ENCODE data around the gene EVC2. TPM values are rescaled to one million over a fixed set of nuclear protein-coding genes. Genes with fewer than 3 reads are reported as not detected.

The EVC2 gene
- total and polyA plus RNA-seq, 5 experiments from 2014 or later, result 0.11 to 0.20 TPM; not detected in 3

DNA sequence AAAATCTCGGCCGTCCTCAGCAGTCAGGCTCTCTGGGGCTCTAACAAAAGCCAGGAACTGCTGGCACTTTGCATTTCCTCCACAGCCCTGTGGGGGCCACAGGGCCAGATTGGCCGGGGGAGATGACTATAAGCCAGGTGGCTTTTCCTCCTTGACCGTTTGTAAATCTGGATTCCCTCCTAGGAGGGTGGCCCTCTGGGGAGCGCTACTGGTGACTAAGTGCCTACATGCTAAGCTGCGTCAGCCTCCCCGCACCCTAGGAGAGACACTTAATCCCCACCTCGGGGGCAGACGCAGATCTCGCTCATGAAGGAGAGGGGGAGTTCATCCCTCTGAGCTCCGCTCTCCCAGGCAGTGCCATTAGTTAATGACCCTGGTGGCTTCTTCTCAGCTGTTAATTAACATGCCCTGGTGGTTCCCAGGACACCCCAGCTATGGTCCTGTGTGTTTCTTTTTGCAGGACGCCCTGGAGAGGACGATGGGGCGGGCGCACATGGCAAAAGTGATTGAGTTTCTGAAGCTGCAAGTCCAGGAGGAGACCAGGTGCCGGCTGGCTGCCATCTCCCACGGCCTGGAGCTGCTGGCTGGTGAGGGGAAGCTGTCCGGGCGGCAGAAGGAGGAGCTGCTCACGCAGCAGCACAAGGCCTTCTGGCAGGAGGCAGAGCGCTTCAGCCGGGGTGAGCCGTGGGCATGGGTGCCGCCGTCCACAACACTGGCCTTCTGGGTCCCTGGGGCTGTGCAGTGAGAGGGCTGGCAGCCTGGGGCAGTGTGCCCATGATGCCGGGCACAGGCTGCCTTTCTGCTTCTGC lies 44.2 kb upstream of the EVC2 start:
- no peak for DNase-seq
- Mint-ChIP-seq H3K27me3 (peaks cover 0 to 17% (median 2%) of the 10 kb centered on the region in 5 donors), H3K36me3 (no peaks in the 10 kb centered on the region), H3K4me3 (no peak overlapping the region), H3K9me3 (peaks cover 0 to 2% (median 0%) of the 10 kb centered on the region in 9 donors), H3K27ac (no peak overlapping the region), H3K4me1 (peaks cover 0 to 7% (median 0%) of the 10 kb centered on the region in 4 donors)
- POLR2A ChIA-PET, result no interaction called here
- ATAC-seq, result no peak

DNA sequence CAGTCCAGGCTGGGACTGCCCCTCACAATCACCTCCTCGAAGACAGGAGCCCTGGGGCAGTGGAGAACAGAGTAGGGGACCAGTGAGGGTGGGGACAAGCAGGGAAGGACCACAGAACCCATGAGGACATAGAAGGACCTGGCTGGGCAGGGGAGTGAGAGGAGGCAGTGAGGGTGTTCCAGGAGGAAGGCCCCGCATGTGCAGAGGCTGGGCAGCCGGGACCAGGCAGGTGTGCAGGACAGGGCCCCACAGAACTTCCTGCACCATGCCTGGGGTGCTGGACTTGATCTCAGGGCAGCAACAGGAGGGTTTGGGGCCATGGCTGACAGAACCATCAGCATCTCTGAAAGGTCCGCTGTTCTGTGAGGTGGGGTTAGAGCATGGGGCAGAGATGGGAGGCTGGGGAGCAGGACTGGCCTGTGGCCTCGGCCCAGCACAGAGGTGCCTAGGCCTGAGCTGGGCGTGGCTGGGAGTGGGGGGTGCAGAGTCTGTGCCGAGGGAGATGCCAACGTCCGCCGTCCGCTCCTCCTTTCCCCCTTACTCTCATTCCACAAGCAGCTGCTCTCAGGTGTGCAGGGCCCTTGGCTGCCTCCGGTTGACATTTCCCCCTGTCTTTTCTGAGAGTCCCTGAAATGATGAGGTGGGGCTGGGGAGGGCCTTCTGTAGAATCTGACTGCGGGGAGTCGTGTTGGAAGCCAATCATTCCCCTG lies 43.5 kb upstream of the EVC2 start:
- Mint-ChIP-seq H3K27ac (peak overlapping the region in 1 of 10 donors; percentile 25), H3K27me3 (peaks cover 0 to 19% (median 2%) of the 10 kb centered on the region in 5 donors), H3K4me1 (peaks cover 0 to 7% (median 0%) of the 10 kb centered on the region in 4 donors), H3K36me3 (no peaks in the 10 kb centered on the region), H3K9me3 (peaks cover 0 to 2% (median 0%) of the 10 kb centered on the region in 9 donors), H3K4me3 (no peak overlapping the region)
- ATAC-seq (no peak), DNase-seq (no peak)
- POLR2A ChIA-PET, result no interaction called here

DNA sequence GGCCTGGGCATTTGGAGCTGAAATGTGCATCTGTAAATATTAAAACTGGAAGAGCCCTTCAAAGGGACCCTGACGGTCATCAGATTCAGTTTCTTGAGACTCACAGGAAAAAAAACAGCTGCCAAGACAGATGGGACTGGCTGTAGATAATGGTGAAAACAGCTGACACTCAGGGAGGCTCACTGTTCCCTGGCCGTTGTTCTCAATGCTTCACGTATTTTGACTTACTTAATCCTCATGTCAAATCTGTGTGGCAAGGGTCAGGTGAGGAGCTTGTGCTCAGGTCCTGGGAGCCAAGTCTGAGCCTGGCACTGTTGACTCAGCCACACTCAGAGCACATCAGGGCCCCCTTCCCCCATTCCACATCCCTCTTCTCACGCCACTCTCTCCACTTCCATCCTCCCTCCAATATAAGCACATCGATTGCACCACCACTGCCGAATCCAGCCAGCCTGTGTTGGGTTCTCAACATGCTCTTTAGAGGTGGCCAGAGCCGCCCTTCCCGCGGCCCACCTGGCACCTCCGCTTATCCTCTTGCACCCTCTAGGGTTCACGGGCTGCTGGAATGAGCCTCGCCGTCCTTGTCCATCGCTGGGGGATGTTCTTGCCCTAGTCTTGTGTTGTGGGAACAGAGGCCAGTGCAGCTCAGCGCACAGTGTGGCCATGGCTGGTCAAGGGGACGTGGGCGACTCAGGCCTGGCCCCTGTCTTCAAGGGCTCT lies 42.7 kb upstream of the EVC2 start:
- DNase-seq, result no peak
- peaks cover 0 to 24% (median 3%) of the 10 kb centered on the region in 5 donors for H3K27me3 Mint-ChIP-seq
- H3K4me1 Mint-ChIP-seq, result peaks cover 0 to 7% (median 0%) of the 10 kb centered on the region in 4 donors
- POLR2A ChIA-PET, result no interaction called here
- peak overlapping the region in 1 of 10 donors; percentile 17 for H3K27ac Mint-ChIP-seq
- no peaks in the 10 kb centered on the region for H3K36me3 Mint-ChIP-seq
- H3K9me3 Mint-ChIP-seq, result peaks cover 0 to 3% (median 0%) of the 10 kb centered on the region in 9 donors
- no peak overlapping the region for H3K4me3 Mint-ChIP-seq
- no peak for ATAC-seq

DNA sequence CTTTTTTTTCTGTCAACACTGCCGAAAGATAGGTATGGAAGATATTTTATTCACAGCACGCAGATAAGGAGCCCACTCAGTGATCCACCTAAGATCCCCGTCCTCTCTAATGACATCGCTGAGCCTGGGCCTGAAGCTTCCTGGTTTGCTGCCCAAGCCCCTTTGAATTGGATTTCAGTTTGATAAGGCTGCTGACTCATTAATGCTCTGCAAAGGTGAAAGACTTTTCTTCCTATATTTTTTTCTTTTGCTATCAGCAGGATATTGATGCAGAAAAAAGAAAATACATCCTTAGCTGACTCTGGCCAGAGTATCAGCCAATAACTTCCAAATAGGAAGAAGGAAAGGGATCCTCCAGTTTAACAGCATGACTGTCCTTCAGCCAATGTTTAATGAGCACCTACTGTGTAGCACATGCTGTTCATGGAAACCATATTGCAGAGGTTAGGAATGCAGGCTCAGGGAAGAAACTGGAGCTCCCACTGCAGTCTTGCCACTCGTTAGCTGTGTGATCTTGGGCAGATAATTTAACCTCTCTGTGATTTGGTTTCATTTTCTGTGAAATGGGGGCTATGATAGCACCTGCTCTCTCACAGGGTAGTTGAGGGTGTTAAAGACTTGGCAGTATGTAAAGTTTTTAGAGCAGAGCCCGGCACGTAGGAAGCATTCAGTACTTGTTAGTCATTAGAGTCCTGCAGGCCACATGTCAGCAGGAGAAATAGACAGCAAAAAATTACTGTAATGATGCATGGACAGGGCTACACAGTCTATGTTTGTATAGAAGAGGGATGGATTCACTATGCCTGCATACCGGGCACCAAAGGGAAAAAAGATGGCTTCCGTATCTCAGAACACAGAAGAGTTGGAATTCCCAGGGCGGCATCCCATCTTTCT lies 41.9 kb upstream of the EVC2 start:
- H3K4me1 Mint-ChIP-seq, result peaks cover 0 to 7% (median 0%) of the 10 kb centered on the region in 4 donors
- peaks cover 0 to 30% (median 5%) of the 10 kb centered on the region in 5 donors for H3K27me3 Mint-ChIP-seq
- POLR2A ChIA-PET, result no interaction called here
- no peaks in the 10 kb centered on the region for H3K36me3 Mint-ChIP-seq
- DNase-seq, result no peak
- no peak for ATAC-seq
- H3K4me3 Mint-ChIP-seq, result no peak overlapping the region
- peak overlapping the region in 1 of 10 donors; percentile 14 for H3K27ac Mint-ChIP-seq
- H3K9me3 Mint-ChIP-seq, result peaks cover 0 to 3% (median 0%) of the 10 kb centered on the region in 9 donors

DNA sequence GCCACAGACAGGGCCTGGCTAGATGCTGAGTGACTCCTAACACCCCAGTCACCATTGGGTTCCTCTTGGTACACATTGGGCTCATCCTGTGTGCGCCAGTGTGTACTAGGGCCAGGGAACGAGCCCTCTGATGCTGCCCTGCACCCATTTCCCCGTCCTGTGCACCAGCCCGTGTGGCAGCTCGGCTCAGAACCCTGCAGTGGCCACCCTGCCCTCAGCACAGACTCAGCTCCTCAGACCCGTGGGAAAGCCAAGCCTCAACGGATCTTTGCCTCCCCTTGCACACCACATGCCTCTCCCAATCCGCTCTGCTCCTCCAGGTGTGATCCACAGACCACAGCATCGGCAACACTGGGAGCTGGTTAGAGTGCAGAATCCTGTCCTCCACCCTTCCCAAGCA lies 41.2 kb upstream of the EVC2 start:
- no peaks in the 10 kb centered on the region for H3K36me3 Mint-ChIP-seq
- H3K4me3 Mint-ChIP-seq, result no peak overlapping the region
- peaks cover 0 to 30% (median 5%) of the 10 kb centered on the region in 5 donors for H3K27me3 Mint-ChIP-seq
- peaks cover 0 to 7% (median 0%) of the 10 kb centered on the region in 4 donors for H3K4me1 Mint-ChIP-seq
- no peak for DNase-seq
- POLR2A ChIA-PET, result no interaction called here
- no peak for ATAC-seq
- H3K27ac Mint-ChIP-seq, result no peak overlapping the region
- peaks cover 0 to 3% (median 0%) of the 10 kb centered on the region in 9 donors for H3K9me3 Mint-ChIP-seq

DNA sequence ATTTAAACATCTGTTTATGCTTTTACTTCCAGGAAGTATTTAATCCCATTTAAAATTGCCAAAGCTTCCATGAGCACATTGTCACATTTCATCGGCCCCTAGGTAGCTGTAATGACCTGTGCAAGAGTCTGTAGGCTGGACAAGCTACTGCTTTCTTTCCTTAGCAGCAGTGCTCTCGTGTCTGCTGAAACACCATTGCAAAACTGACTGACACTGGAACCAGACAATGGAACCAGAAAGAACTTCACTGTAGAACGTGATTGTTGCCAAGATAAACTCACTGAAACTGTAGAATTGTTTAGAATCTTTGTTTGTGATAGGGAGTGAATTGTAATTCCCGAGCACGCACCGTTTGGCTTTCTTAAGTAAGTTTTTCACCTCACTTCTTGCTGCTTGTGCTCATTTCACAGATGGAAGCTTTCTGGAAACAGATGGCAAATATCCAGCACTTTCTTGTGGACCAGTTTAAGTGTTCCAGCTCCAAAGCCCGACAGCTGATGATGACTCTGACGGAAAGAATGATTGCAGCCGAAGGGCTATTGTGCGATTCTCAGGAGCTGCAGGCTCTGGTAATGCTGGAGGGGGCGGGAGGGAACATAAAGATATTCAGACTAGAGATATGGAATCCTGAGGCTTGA lies 39.5 kb upstream of the EVC2 start:
- POLR2A ChIA-PET, result no interaction called here
- Mint-ChIP-seq H3K4me3 (no peak overlapping the region), H3K4me1 (peaks cover 0 to 4% (median 0%) of the 10 kb centered on the region in 4 donors), H3K27ac (no peak overlapping the region), H3K9me3 (peaks cover 0 to 3% (median 0%) of the 10 kb centered on the region in 9 donors), H3K27me3 (peaks cover 0 to 29% (median 3%) of the 10 kb centered on the region in 5 donors), H3K36me3 (no peaks in the 10 kb centered on the region)
- ATAC-seq, result no peak
- no peak for DNase-seq

DNA sequence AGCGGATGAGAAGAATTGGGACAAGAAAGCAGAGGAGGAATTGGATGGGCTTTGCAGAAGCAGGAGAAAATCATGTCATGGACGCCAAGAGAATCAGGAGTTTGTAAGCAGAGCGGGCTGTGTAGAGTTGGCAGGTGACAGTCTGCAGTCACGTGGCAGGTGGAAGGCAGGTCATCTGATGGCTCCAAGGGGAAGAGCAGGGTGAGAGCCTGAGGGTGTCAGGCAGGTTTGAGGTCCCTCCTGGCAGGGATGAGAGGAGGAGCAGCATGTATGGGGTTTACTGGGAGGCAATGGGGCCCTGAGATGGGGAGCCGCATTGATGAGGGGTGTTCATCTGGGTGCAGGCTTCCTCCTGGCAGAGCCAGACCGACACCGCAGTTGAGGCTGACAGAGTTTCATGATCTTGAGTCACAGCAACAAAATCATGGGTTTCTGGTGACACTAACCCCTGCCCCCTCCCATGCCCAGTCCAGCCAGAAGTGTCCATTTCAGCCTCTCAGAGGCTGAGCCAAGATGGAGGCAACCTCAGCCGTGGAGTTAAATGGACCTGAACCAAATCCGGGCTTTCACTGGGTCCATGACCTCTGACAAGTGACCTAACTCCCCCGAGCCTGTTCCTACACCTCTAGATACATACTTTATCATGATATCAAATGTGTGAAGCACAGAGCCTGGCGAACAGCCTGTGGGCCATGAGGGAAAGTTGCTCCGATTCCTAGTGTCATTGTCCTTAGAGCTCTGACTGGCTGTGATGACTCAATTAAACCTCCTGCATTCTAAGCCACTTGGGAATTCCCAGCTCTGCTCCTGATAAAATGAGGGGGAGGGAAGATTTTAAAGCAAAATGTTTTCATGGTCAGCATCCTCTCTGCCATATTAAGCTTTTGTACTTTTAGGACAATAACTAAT lies 38.7 kb upstream of the EVC2 start:
- Mint-ChIP-seq H3K4me3 (no peak overlapping the region), H3K27ac (no peak overlapping the region), H3K4me1 (peaks cover 0 to 4% (median 0%) of the 10 kb centered on the region in 4 donors), H3K36me3 (no peaks in the 10 kb centered on the region), H3K27me3 (peaks cover 0 to 29% (median 3%) of the 10 kb centered on the region in 5 donors), H3K9me3 (peaks cover 0 to 3% (median 0%) of the 10 kb centered on the region in 9 donors)
- ATAC-seq (no peak), DNase-seq (no peak)
- POLR2A ChIA-PET, result no interaction called here

DNA sequence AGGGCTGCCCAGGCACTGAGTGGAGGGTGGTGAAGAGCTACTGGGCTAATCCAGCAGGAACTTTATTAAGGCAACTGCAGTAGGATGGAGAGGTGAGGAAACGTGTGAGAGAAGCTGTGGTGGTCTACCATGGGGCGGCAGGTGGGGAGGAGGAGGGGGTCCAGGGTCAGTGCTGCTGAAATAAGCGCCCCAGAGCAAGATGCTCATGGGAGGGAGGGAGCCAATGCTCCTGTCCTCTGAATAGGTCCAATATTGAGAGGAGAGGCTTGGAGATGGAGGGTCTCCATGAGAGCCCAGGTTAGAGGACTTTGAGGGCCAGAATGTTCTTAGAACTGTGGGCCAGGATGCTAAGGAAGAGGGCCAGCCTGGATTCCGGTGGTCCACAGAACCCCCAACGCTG lies 37.9 kb upstream of the EVC2 start:
- Mint-ChIP-seq H3K36me3 (no peaks in the 10 kb centered on the region), H3K27me3 (peaks cover 0 to 29% (median 3%) of the 10 kb centered on the region in 5 donors), H3K4me1 (no peaks in the 10 kb centered on the region), H3K4me3 (no peak overlapping the region), H3K9me3 (peaks cover 0 to 3% (median 0%) of the 10 kb centered on the region in 9 donors), H3K27ac (no peak overlapping the region)
- ATAC-seq, result no peak
- POLR2A ChIA-PET, result no interaction called here
- DNase-seq, result no peak

DNA sequence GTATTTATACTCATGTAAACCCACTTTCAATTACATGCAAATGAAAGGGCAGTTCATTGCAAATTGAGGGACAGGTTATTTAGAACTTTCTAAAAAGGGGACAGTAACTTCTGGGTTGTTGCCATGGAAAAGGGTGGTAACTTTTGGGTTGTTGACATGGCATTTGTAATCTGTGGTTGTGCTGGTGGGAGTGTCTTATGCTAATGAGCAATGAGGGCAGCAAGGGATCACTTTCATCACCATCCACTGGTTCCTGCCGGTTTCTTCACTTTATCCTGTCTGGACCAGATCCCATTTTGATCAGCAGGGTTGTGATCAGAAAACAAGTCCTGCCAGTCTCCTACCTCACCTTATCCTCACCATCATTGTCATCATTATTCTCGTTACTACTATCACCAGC lies 34.6 kb upstream of the EVC2 start:
- Mint-ChIP-seq H3K36me3 (no peaks in the 10 kb centered on the region), H3K4me3 (no peak overlapping the region), H3K4me1 (no peaks in the 10 kb centered on the region), H3K27me3 (peaks cover 0 to 18% (median 4%) of the 10 kb centered on the region in 5 donors), H3K9me3 (peaks cover 0 to 5% (median 0%) of the 10 kb centered on the region in 9 donors), H3K27ac (no peak overlapping the region)
- POLR2A ChIA-PET, result no interaction called here
- DNase-seq, result no peak
- ATAC-seq, result no peak

DNA sequence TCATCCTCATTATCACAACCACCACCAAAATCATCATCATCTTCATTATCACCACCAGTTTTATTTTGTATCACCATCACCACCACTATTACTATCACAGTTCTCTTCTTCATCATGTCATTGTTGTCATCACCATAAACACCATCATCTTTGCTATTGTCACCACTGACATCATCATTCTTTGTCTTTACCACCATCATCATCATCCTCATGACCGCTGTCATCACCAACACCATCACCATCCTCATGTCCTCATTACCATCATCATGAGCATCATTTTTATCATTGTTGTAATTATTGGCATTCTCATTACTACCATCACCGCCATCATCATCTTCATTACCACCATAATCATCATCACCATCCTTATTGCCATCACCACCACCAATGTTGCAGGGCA lies 34.0 kb upstream of the EVC2 start:
- peaks cover 0 to 18% (median 4%) of the 10 kb centered on the region in 5 donors for H3K27me3 Mint-ChIP-seq
- POLR2A ChIA-PET, result no interaction called here
- H3K4me1 Mint-ChIP-seq, result no peaks in the 10 kb centered on the region
- no peaks in the 10 kb centered on the region for H3K36me3 Mint-ChIP-seq
- H3K27ac Mint-ChIP-seq, result no peak overlapping the region
- no peak overlapping the region for H3K4me3 Mint-ChIP-seq
- peaks cover 0 to 5% (median 0%) of the 10 kb centered on the region in 9 donors for H3K9me3 Mint-ChIP-seq
- DNase-seq (no peak), ATAC-seq (no peak)

DNA sequence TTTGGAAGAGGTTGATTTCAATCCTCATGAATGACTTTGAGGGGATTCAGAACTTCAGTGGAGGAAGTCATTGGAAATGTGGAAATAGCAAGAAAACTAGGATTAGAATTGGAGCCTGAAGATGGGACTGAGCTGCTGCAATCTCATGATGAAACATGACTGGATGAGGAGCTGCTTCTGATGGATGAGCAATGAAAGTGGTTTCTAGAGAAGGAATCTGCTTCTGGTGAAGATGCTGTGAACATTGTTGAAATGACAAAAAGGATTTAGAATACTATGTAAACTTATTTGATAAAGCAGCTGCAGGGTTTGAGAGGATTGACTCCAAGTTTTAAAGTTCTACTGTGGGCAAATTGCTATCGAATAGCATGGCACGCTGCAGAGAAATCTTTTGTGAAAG lies 29.7 kb upstream of the EVC2 start:
- Mint-ChIP-seq H3K4me3 (no peak overlapping the region), H3K4me1 (no peaks in the 10 kb centered on the region), H3K36me3 (no peaks in the 10 kb centered on the region), H3K9me3 (peaks cover 0 to 2% (median 0%) of the 10 kb centered on the region in 9 donors), H3K27ac (no peak overlapping the region), H3K27me3 (peaks cover 0 to 13% (median 3%) of the 10 kb centered on the region in 5 donors)
- POLR2A ChIA-PET, result no interaction called here
- DNase-seq (no peak), ATAC-seq (no peak)
